HFFc6 (cell line): ENCODE results near the gene SH3RF3. TPM values are rescaled to one million over a fixed set of nuclear protein-coding genes. Genes with fewer than 3 reads are reported as not detected.
A peak's percentile ranks its signal among the peaks of the same experiment; 100 is the strongest.

Experiments used
- DNase-seq: peaks from one replicate; pipeline ENCODE4 v3.0.0-alpha.2; 2018
- H3K27ac Mint-ChIP-seq: 2 replicates; pipeline ENCODE4 v1.8.0; 2020; ENCODE audit warnings: mild to moderate bottlenecking, mixed read lengths
- H3K27me3 Mint-ChIP-seq: 2 replicates; pipeline ENCODE4 v1.8.0; 2021; ENCODE audit warnings: mild to moderate bottlenecking, moderate library complexity, mixed read lengths; ENCODE audit not compliant: insufficient read depth
- H3K36me3 Mint-ChIP-seq: 2 replicates; pipeline ENCODE4 v1.8.0; 2021; ENCODE audit warnings: low read depth, mixed read lengths
- H3K4me1 Mint-ChIP-seq: 2 replicates; pipeline ENCODE4 v1.8.0; 2020; ENCODE audit warnings: low read depth, mixed read lengths
- H3K4me3 Mint-ChIP-seq: 2 replicates; pipeline ENCODE4 v1.8.0; 2020; ENCODE audit warnings: mild to moderate bottlenecking, moderate library complexity, mixed read lengths
- H3K9me3 Mint-ChIP-seq: 2 replicates; pipeline ENCODE4 v1.8.0; 2020; ENCODE audit warnings: mild to moderate bottlenecking, mixed read lengths
- total RNA-seq, 6 experiments: library from RNA; stranded (reverse); fragmentation: NEBNext Ultra II Directional; extraction: Animal tissue kit (Norgen Biotek cat#: 25700); gene quantifications; 2 replicates in 1 of 6; 3 replicates in 5 of 6; pipeline ENCODE4 v1.2.3, GENCODE V29; 2021
- TF ChIP-seq, protein P1 (sequence below): fragments of 200-600 bp; sonication (generic); IDR thresholded peaks from 2 replicates; pipeline ENCODE4 v1.5.0; 2021; ENCODE audit warnings: antibody characterized with exemption, mild to moderate bottlenecking

Gene SH3RF3
- total RNA-seq, 6 experiments from 2014 or later: 2.4 to 4.4 (median 3.7) TPM

- H3K4me3 Mint-ChIP-seq: no peak overlapping the region
- no peaks in the 10 kb centered on the region for H3K9me3 Mint-ChIP-seq
- peaks cover 54% of the 10 kb centered on the region for H3K4me1 Mint-ChIP-seq
- H3K27ac Mint-ChIP-seq: no peak overlapping the region
- TF ChIP-seq, protein P1, sequence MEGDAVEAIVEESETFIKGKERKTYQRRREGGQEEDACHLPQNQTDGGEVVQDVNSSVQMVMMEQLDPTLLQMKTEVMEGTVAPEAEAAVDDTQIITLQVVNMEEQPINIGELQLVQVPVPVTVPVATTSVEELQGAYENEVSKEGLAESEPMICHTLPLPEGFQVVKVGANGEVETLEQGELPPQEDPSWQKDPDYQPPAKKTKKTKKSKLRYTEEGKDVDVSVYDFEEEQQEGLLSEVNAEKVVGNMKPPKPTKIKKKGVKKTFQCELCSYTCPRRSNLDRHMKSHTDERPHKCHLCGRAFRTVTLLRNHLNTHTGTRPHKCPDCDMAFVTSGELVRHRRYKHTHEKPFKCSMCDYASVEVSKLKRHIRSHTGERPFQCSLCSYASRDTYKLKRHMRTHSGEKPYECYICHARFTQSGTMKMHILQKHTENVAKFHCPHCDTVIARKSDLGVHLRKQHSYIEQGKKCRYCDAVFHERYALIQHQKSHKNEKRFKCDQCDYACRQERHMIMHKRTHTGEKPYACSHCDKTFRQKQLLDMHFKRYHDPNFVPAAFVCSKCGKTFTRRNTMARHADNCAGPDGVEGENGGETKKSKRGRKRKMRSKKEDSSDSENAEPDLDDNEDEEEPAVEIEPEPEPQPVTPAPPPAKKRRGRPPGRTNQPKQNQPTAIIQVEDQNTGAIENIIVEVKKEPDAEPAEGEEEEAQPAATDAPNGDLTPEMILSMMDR: no peak
- no peaks in the 10 kb centered on the region for H3K36me3 Mint-ChIP-seq
- H3K27me3 Mint-ChIP-seq: peaks cover under 1% of the 10 kb centered on the region
- DNase-seq: no peak
Observed at GRCh38 chr2:109473616-109474318, 344.8 kb downstream of the SH3RF3 start.

- Mint-ChIP-seq H3K36me3 (no peaks in the 10 kb centered on the region), H3K27me3 (peaks cover 5% of the 10 kb centered on the region)
- TF ChIP-seq, protein P1: no peak
Observed at GRCh38 chr2:109474319-109474825, 345.4 kb downstream of the SH3RF3 start.

GRCh38 chr2:109475531-109476210 is 346.7 kb downstream of the SH3RF3 start:
- peaks cover 13% of the 10 kb centered on the region for H3K27me3 Mint-ChIP-seq

More at GRCh38 chr2:109474319-109474825, 345.4 kb downstream of the SH3RF3 start:
- H3K27ac Mint-ChIP-seq: no peak overlapping the region
- no peak overlapping the region for H3K4me3 Mint-ChIP-seq
- peaks cover 52% of the 10 kb centered on the region for H3K4me1 Mint-ChIP-seq
- no peaks in the 10 kb centered on the region for H3K9me3 Mint-ChIP-seq
- no peak for DNase-seq

DNA sequence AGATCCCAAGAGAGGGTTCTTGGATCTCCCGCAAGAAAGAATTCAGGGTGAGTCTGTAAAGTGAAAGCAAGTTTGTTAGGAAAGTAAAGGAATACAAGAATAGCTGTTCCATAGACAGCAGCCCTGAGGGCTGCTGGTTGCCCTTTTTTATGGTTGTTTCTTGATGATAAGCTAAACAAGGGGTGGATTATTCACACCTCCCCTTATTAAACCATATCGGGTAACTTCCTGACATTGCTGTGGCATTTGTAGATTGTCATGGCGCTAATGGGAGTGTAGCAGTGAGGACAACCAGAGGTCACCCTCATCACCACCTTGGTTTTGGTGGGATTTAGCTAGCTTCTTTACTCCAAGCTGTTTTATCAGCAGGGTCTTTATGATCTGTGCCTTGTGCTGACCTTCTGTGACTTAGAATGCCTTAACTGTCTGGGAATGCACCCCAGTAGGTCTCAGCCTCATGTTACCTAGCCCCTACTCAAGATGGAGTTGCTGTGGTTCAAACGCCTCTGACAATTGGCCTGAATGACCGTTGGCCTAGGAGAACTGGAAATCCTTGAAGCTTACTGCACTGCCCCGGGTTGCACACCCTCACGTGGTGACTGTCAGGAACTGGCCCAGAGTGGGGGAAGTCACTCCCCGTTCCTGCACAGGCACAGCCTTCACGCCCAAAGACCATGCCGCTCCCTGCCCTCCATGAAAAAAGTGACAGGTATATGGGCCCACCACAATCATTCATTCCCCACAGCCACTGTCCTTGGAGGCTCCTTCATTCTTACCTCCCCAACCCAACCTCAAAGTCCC is 347.8 kb downstream of the SH3RF3 start:
- TF ChIP-seq, protein P1: no peak
- Mint-ChIP-seq H3K9me3 (no peaks in the 10 kb centered on the region), H3K36me3 (no peaks in the 10 kb centered on the region), H3K27ac (no peak overlapping the region), H3K4me1 (peaks cover 29% of the 10 kb centered on the region), H3K4me3 (no peak overlapping the region), H3K27me3 (peaks cover 18% of the 10 kb centered on the region)
- DNase-seq: no peak

More at GRCh38 chr2:109475531-109476210, 346.7 kb downstream of the SH3RF3 start:
- DNase-seq: peak; percentile 58
- H3K4me3 Mint-ChIP-seq: no peak overlapping the region
- no peaks in the 10 kb centered on the region for H3K9me3 Mint-ChIP-seq
- TF ChIP-seq, protein P1: no peak
- peaks cover 39% of the 10 kb centered on the region for H3K4me1 Mint-ChIP-seq
- peak overlapping the region; percentile 8; the same call in 1 of the 2 replicates for H3K27ac Mint-ChIP-seq
- H3K36me3 Mint-ChIP-seq: no peaks in the 10 kb centered on the region

DNA sequence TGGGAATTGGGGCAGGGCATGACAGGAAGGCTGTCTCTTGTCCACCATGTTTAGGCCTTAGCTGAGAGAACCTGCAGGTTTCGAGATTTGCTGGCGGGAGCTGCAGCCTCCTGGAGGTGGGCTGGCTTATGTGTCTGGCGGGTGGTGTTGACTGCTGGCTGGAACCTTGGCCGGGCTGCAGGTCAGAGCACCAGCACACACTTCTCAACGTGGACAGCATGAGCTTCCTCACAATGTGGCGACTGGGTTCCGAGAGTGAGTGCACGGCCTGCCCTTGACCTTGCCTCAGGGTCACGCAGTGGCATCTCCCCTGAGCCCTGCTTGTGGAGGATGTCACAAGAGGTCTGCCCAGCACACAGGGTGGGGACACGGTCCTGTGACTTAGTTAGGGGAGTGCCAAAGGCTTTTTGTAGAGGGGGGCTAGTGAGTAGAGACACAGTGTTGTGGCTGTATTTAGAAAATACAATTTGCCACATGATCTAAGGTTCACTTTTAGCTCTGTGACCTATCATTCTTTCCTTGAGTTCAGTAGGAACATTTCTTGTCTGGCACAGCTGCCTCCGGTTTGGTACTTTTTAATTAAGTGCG is 350.0 kb downstream of the SH3RF3 start:
- no peak overlapping the region for H3K4me3 Mint-ChIP-seq
- TF ChIP-seq, protein P1: no peak
- no peak for DNase-seq
- H3K4me1 Mint-ChIP-seq: peaks cover 30% of the 10 kb centered on the region
- no peaks in the 10 kb centered on the region for H3K36me3 Mint-ChIP-seq
- no peak overlapping the region for H3K27ac Mint-ChIP-seq
- peaks cover 18% of the 10 kb centered on the region for H3K27me3 Mint-ChIP-seq
- no peaks in the 10 kb centered on the region for H3K9me3 Mint-ChIP-seq
